Transverse colon (tissue), 3 donors: ENCODE measurements around the gene SNAPC3.
"Not testable (repeated sequence)": the region's sequence is repeated elsewhere in the genome, so short reads cannot be mapped to it uniquely, and the experiment has no call there.

Experiments used
- EP300 ChIP-seq: sonication (generic); formaldehyde crosslinking; IDR thresholded peaks from one replicate; pipeline ENCODE4 v1.6.1; 2017; ENCODE audit warnings: antibody characterized with exemption, low read depth
- POLR2AphosphoS5 ChIP-seq, 3 donors: sonication (generic); formaldehyde crosslinking; IDR thresholded peaks; one replicate each; pipeline ENCODE4 v1.6.1; 2016; ENCODE audit warnings: antibody characterized with exemption in 3 of 3

- not testable (repeated sequence) for TF ChIP-seq POLR2AphosphoS5 (IDR thresholded peaks at IDR 0.05); EP300
Observed at GRCh38 chr9:15441841-15442240, 19.2 kb downstream of the SNAPC3 start.
